Stimulated activated CD8-positive, alpha-beta memory T cell treated with anti-CD3 and anti-CD28 coated beads, Interleukin-2, amount 100 ng/mL, for 1 hour (primary cell): ENCODE measurements around the gene ART1.
"Not testable (repeated sequence)": the region's sequence is repeated elsewhere in the genome, so short reads cannot be mapped to it uniquely, and the experiment has no call there.

Source experiments
- DNase-seq, 2 donors: peaks; one replicate each; pipeline ENCODE4 v3.0.0-alpha.2; 2020; ENCODE audit warnings: low read depth in 2 of 2

Gene ART1

GRCh38 chr11:3644817-3645235 lies at the start of gene ART1:
TSS of gene ART1 (plus strand) at chr11:3645128. CDS start at chr11:3659214, 14,086 bp downstream.
- DNase-seq, result no peak

- DNase-seq, result not testable (repeated sequence)
Measured at GRCh38 chr11:3597743-3598142, 47.2 kb upstream of the ART1 start.

- DNase-seq, result not testable (repeated sequence)
Measured at GRCh38 chr11:3600201-3600600, 44.7 kb upstream of the ART1 start.

- no peak for DNase-seq
Measured at GRCh38 chr11:3604167-3604566, 40.8 kb upstream of the ART1 start.

GRCh38 chr11:3605283-3605662 lies 39.7 kb upstream of the ART1 start:
- no peak for DNase-seq

GRCh38 chr11:3605771-3606203 lies 39.1 kb upstream of the ART1 start:
- DNase-seq, result no peak

- DNase-seq, result no peak
Measured at GRCh38 chr11:3609416-3610265, 35.3 kb upstream of the ART1 start.

GRCh38 chr11:3610846-3611245 lies 34.1 kb upstream of the ART1 start:
- DNase-seq, result no peak

- no peak for DNase-seq
Measured at GRCh38 chr11:3611976-3612678, 32.8 kb upstream of the ART1 start.

- no peak for DNase-seq
Measured at GRCh38 chr11:3613998-3614741, 30.8 kb upstream of the ART1 start.

- DNase-seq, result no peak
Measured at GRCh38 chr11:3614742-3615171, 30.2 kb upstream of the ART1 start.

- no peak for DNase-seq
Measured at GRCh38 chr11:3615998-3616397, 28.9 kb upstream of the ART1 start.

GRCh38 chr11:3616721-3617460 lies 28.0 kb upstream of the ART1 start:
- DNase-seq, result no peak

- DNase-seq, result no peak
Measured at GRCh38 chr11:3617990-3618389, 26.9 kb upstream of the ART1 start.

GRCh38 chr11:3622521-3622920 lies 22.4 kb upstream of the ART1 start:
- no peak for DNase-seq

GRCh38 chr11:3623121-3623520 lies 21.8 kb upstream of the ART1 start:
- no peak for DNase-seq

GRCh38 chr11:3623767-3624458 lies 21.0 kb upstream of the ART1 start:
- no peak for DNase-seq

GRCh38 chr11:3626250-3626960 lies 18.5 kb upstream of the ART1 start:
- no peak for DNase-seq

GRCh38 chr11:3627291-3627690 lies 17.6 kb upstream of the ART1 start:
- no peak for DNase-seq

- DNase-seq, result no peak
Measured at GRCh38 chr11:3631331-3631730, 13.6 kb upstream of the ART1 start.
